ENCODE data around the gene CHAC1.
A peak's percentile ranks its signal among the peaks of the same experiment; 100 is the strongest.

CHAC1 gene

GRCh38 chr15:40952901-40953712 lies at the start of gene CHAC1:
CHAC1 (plus strand) TSS chr15:40953471; CDS start chr15:40953584, 113 bp downstream.
- peak within 1 kb of the TSS; percentile 83 for H3K4me3 ChIP-seq (ENCODE audit: low read depth, low read length)
- peak; percentile 89 for DNase-seq (ENCODE audit: low read depth)

DNA sequence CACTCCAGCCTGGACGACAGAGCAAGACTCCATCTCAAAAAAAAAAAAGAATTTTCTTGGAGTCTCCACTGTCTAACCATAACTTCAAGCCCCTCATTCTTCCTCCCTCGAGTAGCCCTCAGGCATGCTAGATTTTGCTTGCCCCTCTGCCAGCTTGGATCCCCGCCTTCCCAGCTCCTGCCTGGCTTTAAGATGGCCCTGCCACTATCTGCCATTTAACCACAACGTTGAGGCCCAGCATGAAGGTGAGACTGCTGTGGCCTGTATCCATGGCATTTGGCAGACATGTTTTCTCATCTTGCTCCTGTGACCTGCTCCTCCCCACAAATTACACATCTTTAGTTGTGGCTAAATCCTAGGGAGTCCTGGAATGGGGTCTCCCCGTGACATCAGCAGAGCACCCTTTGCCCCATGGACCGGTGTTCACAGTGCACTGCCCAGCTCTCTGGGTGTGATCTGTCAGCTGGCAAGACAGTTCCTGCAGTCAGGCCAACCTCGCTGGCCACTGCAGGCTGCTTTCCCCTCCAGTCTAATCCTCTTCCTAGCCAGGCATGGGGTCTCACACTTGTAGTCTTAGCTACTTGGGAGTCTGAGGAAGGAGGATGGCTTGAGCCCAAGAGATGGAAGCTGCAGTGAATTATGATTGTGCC lies 48.6 kb upstream of the CHAC1 start:
- no peak for DNase-seq (ENCODE audit: low read depth)

DNA sequence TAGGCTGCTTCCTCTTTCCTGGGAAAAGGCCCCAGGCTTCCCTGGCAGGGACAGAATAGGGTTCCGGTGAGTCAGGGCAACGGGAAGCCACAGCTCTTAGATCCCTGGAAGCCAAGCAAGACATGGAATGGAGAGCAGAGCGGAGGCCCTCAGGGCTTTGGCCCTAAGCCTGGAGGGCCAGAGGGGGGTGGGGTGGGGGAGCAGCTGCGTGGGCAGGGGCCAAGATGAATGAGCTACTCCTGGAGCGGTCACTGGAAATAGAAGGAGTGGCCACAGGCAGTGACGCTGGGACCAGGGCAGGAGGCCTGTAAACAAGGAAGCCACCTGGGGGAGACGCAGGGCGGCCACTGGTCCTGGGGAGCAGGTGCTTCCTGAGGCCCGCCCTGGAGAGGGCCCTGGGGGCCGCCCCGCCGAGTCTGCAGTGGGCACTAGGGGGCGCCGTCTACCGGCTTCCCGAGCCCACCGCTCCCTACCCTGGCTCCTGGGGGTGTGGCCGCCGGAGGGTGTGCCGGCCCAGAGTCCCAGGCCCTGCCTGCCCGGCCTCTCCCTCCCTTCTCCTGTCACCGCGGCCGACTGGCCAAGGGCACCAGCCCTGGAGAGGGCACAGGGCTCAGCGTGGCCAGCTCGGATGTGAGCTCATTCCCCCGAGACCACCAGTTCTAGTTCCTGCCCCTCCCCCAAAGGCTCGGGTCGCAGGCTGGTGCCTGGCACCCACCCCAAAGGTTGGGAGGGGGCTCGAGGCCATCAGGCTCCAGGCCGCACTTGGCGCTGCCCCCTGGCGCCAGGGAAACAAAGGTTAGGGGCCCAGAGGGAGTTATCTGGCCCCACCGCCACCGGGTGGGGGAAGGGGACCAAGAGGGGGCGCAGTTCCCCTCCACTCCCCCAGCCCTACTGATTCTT lies 46.9 kb upstream of the CHAC1 start:
- DNase-seq (ENCODE audit: low read depth): peak; percentile 53

More for the DNA sequence above, 48.6 kb upstream of the CHAC1 start:
- no peak overlapping the region for H3K4me3 ChIP-seq (ENCODE audit: low read depth, low read length)

GRCh38 chr15:40906991-40907802 lies 46.1 kb upstream of the CHAC1 start:
- DNase-seq (ENCODE audit: low read depth): no peak
- peak overlapping the region; percentile 42 for H3K4me3 ChIP-seq (ENCODE audit: low read depth, low read length)

More for the DNA sequence above, 46.9 kb upstream of the CHAC1 start:
- H3K4me3 ChIP-seq (ENCODE audit: low read depth, low read length): peak overlapping the region; percentile 42

- DNase-seq (ENCODE audit: low read depth): no peak
- no peak overlapping the region for H3K4me3 ChIP-seq (ENCODE audit: low read depth, low read length)
These were observed 45.2 kb upstream of the CHAC1 start for GRCh38 chr15:40908095-40908494.

DNA sequence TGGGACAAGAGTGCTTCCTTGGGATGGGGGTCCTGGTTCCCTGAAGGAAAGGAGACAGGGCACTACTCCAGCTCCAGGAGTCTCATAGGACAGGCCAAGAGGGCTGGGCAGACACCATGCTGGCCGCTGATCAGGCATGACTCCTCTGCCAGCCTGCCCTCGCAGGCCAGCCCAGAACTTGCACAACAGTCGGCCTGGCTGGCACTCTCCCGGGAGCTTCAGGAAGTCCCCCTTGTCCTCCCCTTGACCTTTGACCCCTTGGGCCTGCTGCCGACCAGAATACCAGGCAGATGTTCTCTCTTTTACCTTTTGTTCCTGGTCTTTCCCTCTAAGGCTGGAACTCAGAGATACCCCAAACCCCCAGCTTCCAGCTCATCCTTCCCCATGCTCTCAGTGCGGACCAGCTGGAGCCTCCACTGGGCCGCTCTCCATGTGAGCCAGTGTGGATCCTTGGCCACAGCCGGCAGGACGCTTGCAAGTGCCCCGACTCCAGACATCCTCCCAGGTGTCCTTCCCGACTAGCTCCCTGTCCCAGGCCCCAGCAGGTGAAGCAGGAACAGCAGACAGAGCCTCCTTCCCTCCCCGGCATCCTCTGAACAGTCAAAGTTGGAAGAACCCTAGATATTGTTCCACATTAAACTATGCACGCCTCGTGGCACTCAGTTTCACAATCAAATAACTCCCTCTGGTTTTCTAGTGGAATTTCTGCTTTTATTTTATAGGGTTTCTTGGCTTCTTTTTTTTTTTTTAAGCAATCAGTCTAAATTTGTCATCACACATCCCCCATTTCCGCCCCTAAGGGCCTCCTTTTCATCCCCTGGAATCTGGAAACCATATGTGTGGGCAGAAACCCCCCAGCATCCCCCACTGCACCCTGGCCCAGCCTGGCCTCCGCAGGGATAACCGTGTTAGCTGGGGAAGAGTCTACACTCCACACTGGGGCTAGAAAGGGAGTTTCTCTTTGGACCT lies 43.3 kb upstream of the CHAC1 start:
- DNase-seq (ENCODE audit: low read depth): no peak
- H3K4me3 ChIP-seq (ENCODE audit: low read depth, low read length): no peak overlapping the region

- no peak overlapping the region for H3K4me3 ChIP-seq (ENCODE audit: low read depth, low read length)
- DNase-seq (ENCODE audit: low read depth): no peak
These were observed 42.1 kb upstream of the CHAC1 start for GRCh38 chr15:40911141-40911540.

DNA sequence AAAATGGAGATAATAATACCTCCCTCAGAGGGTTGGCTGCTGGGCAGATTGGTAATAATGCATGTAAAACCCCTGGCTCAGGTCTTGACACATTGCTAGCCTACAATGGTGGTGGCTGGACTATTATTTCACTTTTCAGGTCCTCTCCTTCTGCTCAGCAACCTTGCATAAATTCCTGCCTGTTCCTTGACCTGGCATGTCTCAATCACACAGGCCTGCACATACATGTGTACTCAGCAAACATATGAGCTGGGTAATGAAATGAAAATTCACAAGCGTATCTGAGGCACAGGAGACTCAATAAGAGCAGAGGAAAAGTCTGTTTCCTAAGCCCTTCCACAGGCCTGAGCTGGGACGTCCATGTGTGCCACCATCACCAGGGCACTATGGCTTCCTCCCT lies 41.6 kb upstream of the CHAC1 start:
- DNase-seq (ENCODE audit: low read depth): no peak

DNA sequence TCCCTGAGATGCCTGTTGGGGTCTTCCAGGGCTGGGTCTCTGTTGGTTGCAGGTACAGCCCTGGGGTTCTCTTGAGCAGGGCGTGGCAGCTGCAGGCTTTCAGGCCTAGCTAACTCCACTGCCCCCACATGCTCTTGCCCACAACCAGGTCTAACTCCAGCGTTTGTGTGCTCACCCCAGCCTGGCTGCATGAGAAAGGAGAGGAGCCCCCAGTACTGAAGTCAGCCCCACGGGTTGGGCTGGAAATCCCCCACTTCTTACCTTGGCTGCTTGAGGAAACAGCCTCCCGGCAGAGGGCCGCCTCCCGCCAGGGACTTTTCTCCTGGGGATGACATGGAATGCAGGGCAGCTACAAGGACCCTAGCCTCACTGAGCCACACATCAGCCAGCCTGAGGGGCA lies 40.8 kb upstream of the CHAC1 start:
- H3K4me3 ChIP-seq (ENCODE audit: low read depth, low read length): no peak overlapping the region
- no peak for DNase-seq (ENCODE audit: low read depth)

More for the DNA sequence above, 41.6 kb upstream of the CHAC1 start:
- no peak overlapping the region for H3K4me3 ChIP-seq (ENCODE audit: low read depth, low read length)

DNA sequence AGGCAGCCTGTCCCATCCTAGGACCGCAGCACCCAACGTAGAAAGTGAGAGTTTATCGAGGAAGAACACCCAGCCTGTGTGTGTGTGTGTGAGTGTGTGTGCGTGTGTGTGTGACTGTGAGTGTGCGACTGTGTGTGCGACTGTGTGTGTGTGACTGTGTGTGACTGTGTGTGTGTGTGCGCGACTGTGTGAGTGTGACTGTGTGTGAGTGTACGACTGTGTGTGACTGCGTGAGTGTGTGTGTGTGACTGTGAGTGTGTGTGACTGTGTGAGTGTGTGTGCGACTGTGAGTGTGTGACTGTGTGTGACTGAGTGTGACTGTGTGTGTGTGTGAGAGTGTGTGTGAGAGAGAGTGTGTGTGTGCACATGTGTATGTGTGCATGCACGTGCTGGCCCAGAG lies 39.3 kb upstream of the CHAC1 start:
- no peak for DNase-seq (ENCODE audit: low read depth)
- H3K4me3 ChIP-seq (ENCODE audit: low read depth, low read length): no peak overlapping the region

GRCh38 chr15:40914486-40914885 lies 38.8 kb upstream of the CHAC1 start:
- no peak overlapping the region for H3K4me3 ChIP-seq (ENCODE audit: low read depth, low read length)
- DNase-seq (ENCODE audit: low read depth): no peak

GRCh38 chr15:40915116-40915661 lies 38.1 kb upstream of the CHAC1 start:
- DNase-seq (ENCODE audit: low read depth): no peak
- H3K4me3 ChIP-seq (ENCODE audit: low read depth, low read length): no peak overlapping the region

GRCh38 chr15:40915679-40916078 lies 37.6 kb upstream of the CHAC1 start:
- H3K4me3 ChIP-seq (ENCODE audit: low read depth, low read length): no peak overlapping the region
- DNase-seq (ENCODE audit: low read depth): no peak

- no peak overlapping the region for H3K4me3 ChIP-seq (ENCODE audit: low read depth, low read length)
- DNase-seq (ENCODE audit: low read depth): no peak
These were observed 35.7 kb upstream of the CHAC1 start for GRCh38 chr15:40917585-40917984.

DNA sequence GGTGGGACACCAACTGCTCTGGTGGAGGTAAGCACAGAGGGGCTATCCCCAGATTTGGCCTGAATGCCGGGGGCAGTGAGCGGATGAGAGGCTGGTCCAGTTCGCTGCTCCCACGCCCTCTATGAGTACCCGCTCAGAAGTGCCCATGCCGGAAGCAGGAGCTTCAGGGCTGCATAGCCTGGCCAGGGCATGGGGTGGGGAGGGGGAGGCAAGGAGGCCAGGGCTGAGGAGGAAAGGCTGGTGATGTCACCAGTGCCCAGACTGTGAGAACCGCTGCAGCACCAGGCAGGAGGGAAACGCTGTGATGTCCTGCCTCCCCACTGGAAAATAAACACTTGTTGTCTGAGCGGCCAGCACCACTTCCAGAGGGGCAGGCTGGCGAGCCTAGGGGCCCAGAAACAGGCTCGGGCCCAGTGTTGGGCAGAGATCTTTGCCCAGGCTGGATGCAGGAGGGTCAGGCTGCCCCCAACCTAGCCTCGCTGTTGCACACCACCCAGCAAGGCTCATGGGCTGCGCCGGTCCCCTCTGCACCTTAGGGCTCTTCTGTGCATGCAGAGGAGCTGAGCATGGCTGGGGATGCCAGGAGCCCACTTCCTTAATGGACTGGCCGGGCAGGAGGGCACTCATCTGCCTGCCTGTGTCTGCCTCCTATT lies 35.0 kb upstream of the CHAC1 start:
- no peak for DNase-seq (ENCODE audit: low read depth)
- no peak overlapping the region for H3K4me3 ChIP-seq (ENCODE audit: low read depth, low read length)

GRCh38 chr15:40918799-40919392 lies 34.4 kb upstream of the CHAC1 start:
- no peak for DNase-seq (ENCODE audit: low read depth)
- no peak overlapping the region for H3K4me3 ChIP-seq (ENCODE audit: low read depth, low read length)
